Type B pancreatic cell (in vitro differentiated cells): ENCODE results near the gene POC1A. TPM values are rescaled to one million over a fixed set of nuclear protein-coding genes. Genes with fewer than 3 reads are reported as not detected.

Experiments used
- DNase-seq: peaks from one replicate; pipeline ENCODE4 v3.0.0; 2021; ENCODE audit warnings: mixed read lengths; ENCODE audit not compliant: unreplicated experiment; ENCODE audit errors: extremely low spot score
- H3K27ac Mint-ChIP-seq: 2 replicates; pipeline ENCODE4 v1.8.0; 2021; ENCODE audit warnings: mild to moderate bottlenecking, mixed read lengths
- H3K27me3 Mint-ChIP-seq: 2 replicates; pipeline ENCODE4 v1.8.0; 2021; ENCODE audit warnings: mixed read lengths
- H3K36me3 Mint-ChIP-seq: 2 replicates; pipeline ENCODE4 v1.8.0; 2021; ENCODE audit warnings: mixed read lengths
- H3K4me1 Mint-ChIP-seq: one replicate; pipeline ENCODE4 v1.8.0; 2021; ENCODE audit warnings: mixed read lengths; ENCODE audit not compliant: unreplicated experiment
- H3K4me3 Mint-ChIP-seq: 2 replicates; pipeline ENCODE4 v1.8.0; 2021; ENCODE audit warnings: mild to moderate bottlenecking, mixed read lengths
- H3K9me3 Mint-ChIP-seq: 2 replicates; pipeline ENCODE4 v1.8.0; 2021; ENCODE audit warnings: mixed read lengths
- total RNA-seq: library from RNA; stranded (reverse); gene quantifications from 2 replicates; pipeline ENCODE4 v1.2.1, GENCODE V29; 2021; ENCODE audit warnings: low replicate concordance
- TF ChIP-seq, protein P1 (sequence below): fragments of 200-600 bp; sonication (generic); conservative IDR thresholded peaks from 2 replicates; pipeline ENCODE4 v1.5.0; 2021; ENCODE audit warnings: antibody characterized with exemption, mild to moderate bottlenecking

The POC1A gene
- total RNA-seq, 1 donor from 2014 or later: 19.1 TPM

DNA sequence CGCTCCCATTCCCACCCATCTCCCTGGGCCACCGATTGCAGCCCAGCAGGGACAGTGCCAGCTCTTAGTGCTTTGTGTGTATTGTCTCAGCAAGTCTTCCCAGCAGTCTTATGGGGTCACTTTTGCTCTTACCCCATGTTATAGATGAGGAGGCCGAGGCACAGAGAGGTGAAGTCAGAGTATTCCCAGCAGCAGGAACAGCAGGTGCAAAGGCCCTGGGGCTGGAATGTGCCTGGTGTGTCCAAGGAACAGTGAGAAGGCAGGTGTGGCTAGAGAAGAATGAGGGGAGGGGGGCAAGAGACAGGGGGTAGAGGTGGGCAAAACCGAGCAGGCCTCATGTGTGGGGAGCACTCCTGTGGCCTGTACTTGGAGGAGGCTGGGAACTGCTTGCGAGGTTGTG lies 85.1 kb downstream of the POC1A start:
- Mint-ChIP-seq H3K27me3 (no peaks in the 10 kb centered on the region), H3K4me1 (peaks cover 25% of the 10 kb centered on the region), H3K27ac (peak overlapping the region; percentile 41), H3K36me3 (no peaks in the 10 kb centered on the region), H3K4me3 (no peak overlapping the region), H3K9me3 (no peaks in the 10 kb centered on the region)
- TF ChIP-seq, protein P1, sequence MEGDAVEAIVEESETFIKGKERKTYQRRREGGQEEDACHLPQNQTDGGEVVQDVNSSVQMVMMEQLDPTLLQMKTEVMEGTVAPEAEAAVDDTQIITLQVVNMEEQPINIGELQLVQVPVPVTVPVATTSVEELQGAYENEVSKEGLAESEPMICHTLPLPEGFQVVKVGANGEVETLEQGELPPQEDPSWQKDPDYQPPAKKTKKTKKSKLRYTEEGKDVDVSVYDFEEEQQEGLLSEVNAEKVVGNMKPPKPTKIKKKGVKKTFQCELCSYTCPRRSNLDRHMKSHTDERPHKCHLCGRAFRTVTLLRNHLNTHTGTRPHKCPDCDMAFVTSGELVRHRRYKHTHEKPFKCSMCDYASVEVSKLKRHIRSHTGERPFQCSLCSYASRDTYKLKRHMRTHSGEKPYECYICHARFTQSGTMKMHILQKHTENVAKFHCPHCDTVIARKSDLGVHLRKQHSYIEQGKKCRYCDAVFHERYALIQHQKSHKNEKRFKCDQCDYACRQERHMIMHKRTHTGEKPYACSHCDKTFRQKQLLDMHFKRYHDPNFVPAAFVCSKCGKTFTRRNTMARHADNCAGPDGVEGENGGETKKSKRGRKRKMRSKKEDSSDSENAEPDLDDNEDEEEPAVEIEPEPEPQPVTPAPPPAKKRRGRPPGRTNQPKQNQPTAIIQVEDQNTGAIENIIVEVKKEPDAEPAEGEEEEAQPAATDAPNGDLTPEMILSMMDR: no peak
- no peak for DNase-seq

- no peaks in the 10 kb centered on the region for H3K36me3 Mint-ChIP-seq
- H3K27ac Mint-ChIP-seq: peak overlapping the region; percentile 41
- H3K9me3 Mint-ChIP-seq: no peaks in the 10 kb centered on the region
- TF ChIP-seq, protein P1: no peak
- H3K4me3 Mint-ChIP-seq: no peak overlapping the region
- H3K27me3 Mint-ChIP-seq: no peaks in the 10 kb centered on the region
- no peak for DNase-seq
- peaks cover 25% of the 10 kb centered on the region for H3K4me1 Mint-ChIP-seq
These were observed 85.5 kb downstream of the POC1A start for GRCh38 chr3:52068730-52069129.

DNA sequence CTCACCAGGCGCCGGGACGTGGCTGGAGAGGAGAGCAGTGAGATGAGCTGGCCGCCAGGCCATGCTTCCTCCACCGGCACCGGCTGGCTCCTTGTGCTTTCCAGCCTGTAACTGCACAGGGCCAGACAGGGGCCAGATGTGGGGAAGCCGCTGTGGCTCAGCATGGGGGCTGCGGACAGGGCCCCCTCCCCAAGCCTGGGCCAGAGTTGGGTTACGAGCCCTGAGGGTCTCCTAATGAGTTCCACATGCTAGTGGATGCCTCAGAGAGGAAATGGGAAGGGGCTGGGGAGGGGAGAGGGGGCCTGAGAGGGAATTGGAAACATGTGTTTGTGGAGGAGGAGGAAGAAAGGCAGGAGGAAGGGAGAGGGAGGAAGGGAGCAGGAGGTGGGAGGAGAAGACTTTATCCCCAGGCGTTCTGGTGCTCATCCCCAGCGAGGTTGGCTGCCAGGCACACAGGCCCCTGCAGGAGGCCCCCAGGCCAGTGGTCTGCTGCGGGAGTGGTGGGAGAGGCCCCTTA lies 86.1 kb downstream of the POC1A start:
- Mint-ChIP-seq H3K4me3 (peak overlapping the region; percentile 25), H3K27me3 (peaks cover 2% of the 10 kb centered on the region), H3K9me3 (no peaks in the 10 kb centered on the region), H3K4me1 (peaks cover 29% of the 10 kb centered on the region), H3K27ac (no peak overlapping the region), H3K36me3 (no peaks in the 10 kb centered on the region)
- peak; percentile 89 for DNase-seq
- TF ChIP-seq, protein P1: no peak

DNA sequence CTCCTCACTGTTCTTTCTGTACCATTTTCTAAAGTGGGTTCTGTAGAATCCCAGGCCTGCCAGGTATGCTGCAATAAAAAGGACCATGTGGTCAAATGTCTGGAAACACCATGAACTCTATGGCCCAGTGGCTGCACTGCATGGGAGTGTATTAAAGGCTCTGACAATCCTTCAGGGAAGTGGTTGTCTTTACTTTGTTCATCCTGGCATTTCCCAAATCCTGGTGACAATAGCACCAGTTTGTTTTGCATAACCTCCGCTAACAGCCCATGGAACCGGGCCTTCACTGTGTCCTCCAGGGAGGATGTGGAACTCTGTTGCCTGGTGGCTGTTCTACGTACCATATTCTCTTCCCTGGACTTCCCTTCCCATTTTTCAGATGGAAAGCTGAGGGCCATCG lies 86.7 kb downstream of the POC1A start:
- TF ChIP-seq, protein P1: no peak
- Mint-ChIP-seq H3K27ac (peak overlapping the region; percentile 35), H3K36me3 (no peaks in the 10 kb centered on the region), H3K4me3 (peak overlapping the region; percentile 25), H3K9me3 (no peaks in the 10 kb centered on the region), H3K27me3 (peaks cover 3% of the 10 kb centered on the region), H3K4me1 (peaks cover 31% of the 10 kb centered on the region)
- DNase-seq: no peak

DNA sequence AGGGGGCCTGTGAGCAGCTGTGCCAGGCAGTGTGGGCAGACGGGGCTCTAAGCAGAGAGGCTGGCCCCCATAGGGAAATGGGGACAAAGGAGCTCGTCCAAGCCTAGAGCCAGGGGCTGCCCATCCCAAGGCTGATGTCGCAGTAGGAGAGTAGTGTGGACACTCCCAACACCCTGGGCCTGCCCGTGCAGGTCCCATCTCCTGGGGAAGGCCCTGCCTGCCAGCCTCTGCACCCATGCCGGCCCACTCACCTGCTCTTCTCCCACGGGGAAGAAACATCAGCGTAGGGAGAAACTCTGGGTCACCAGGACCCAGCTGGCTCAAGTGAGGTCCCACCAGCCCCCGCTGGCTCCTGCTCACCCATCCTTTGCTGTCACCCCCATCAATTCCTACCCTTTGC lies 87.2 kb downstream of the POC1A start:
- H3K4me1 Mint-ChIP-seq: peaks cover 27% of the 10 kb centered on the region
- no peak for DNase-seq
- peak overlapping the region; percentile 35 for H3K27ac Mint-ChIP-seq
- H3K36me3 Mint-ChIP-seq: no peaks in the 10 kb centered on the region
- TF ChIP-seq, protein P1: no peak
- no peak overlapping the region for H3K4me3 Mint-ChIP-seq
- no peaks in the 10 kb centered on the region for H3K9me3 Mint-ChIP-seq
- H3K27me3 Mint-ChIP-seq: peaks cover 3% of the 10 kb centered on the region
